HG03196 (cell line): ENCODE data around the gene RSPH6A.
"Not testable (repeated sequence)": the region's sequence is repeated elsewhere in the genome, so short reads cannot be mapped to it uniquely, and the experiment has no call there.

ENCODE experiments used
- ATAC-seq: cut with Tn5 transposase; IDR thresholded peaks from one replicate; pipeline ENCODE4 v1.9.1; 2021; ENCODE audit not compliant: unreplicated experiment

Gene RSPH6A

GRCh38 chr19:45766869-45767346 lies 48.2 kb downstream of the RSPH6A start:
- ATAC-seq, result no peak

- no peak for ATAC-seq
Measured at GRCh38 chr19:45766296-45766868, 48.7 kb downstream of the RSPH6A start.

GRCh38 chr19:45765702-45766295 lies 49.3 kb downstream of the RSPH6A start:
- ATAC-seq, result no peak

GRCh38 chr19:45764945-45765701 lies 50.0 kb downstream of the RSPH6A start:
- no peak for ATAC-seq

GRCh38 chr19:45764475-45764874 lies 50.6 kb downstream of the RSPH6A start:
- no peak for ATAC-seq

GRCh38 chr19:45763691-45764294 lies 51.3 kb downstream of the RSPH6A start:
- no peak for ATAC-seq

GRCh38 chr19:45762870-45763631 lies 52.1 kb downstream of the RSPH6A start:
- ATAC-seq, result no peak

- no peak for ATAC-seq
Measured at GRCh38 chr19:45761714-45762113, 53.4 kb downstream of the RSPH6A start.

GRCh38 chr19:45758921-45759320 lies 56.2 kb downstream of the RSPH6A start:
- ATAC-seq, result no peak

- no peak for ATAC-seq
Measured at GRCh38 chr19:45757695-45758094, 57.4 kb downstream of the RSPH6A start.

GRCh38 chr19:45754323-45754722 lies 60.8 kb downstream of the RSPH6A start:
- ATAC-seq, result no peak

- ATAC-seq, result no peak
Measured at GRCh38 chr19:45753548-45753947, 61.6 kb downstream of the RSPH6A start.

GRCh38 chr19:45752639-45753038 lies 62.5 kb downstream of the RSPH6A start:
- ATAC-seq, result no peak

GRCh38 chr19:45751483-45751882 lies 63.6 kb downstream of the RSPH6A start:
- not testable (repeated sequence) for ATAC-seq

GRCh38 chr19:45747513-45747912 lies 67.6 kb downstream of the RSPH6A start:
- no peak for ATAC-seq

GRCh38 chr19:45746866-45747265 lies 68.2 kb downstream of the RSPH6A start:
- ATAC-seq, result no peak
